ENCODE measurements around the gene MRPL55. TPM values are rescaled to one million over a fixed set of nuclear protein-coding genes. Genes with fewer than 3 reads are reported as not detected.

MRPL55 gene
- total RNA-seq, 3 donors from 2014 or later (not counting 1 experiment from before 2014, with no cell fraction given), result 50.0 to 70.6 (median 64.1) TPM

DNA sequence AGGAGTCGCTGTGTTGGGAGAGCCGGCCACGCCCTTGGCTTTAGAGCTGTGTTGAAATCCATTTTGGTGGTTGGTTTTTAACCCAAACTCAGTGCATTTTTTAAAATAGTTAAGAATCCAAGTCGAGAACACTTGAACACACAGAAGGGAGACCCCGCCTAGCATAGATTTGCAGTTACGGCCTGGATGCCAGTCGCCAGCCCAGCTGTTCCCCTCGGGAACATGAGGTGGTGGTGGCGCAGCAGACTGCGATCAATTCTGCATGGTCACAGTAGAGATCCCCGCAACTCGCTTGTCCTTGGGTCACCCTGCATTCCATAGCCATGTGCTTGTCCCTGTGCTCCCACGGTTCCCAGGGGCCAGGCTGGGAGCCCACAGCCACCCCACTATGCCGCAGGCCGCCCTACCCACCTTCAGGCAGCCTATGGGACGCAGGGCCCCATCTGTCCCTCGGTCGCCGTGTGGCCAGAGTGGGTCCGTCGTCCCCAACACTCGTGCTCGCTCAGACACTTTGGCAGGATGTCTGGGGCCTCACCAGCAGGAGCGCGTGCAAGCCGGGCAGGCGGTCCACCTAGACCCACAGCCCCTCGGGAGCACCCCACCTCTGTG, 10.7 kb downstream of the MRPL55 start:
- Histone ChIP-seq H3K4me3 (ENCODE audit: low read length) (no peak overlapping the region), H3K9me3 (ENCODE audit: control insufficient read depth, insufficient read depth, low read length) (peaks cover 13% of the 10 kb centered on the region), H3K27me3 (ENCODE audit: control insufficient read depth, insufficient read depth, low read length) (no peaks in the 10 kb centered on the region), H3K36me3 (ENCODE audit: control insufficient read depth, insufficient read depth, low read length) (peaks cover 39% of the 10 kb centered on the region), H3K4me1 (ENCODE audit: control insufficient read depth, insufficient read depth, low read length) (peaks cover 47% of the 10 kb centered on the region), H3K27ac (ENCODE audit: low read length) (no peak overlapping the region)
- Mint-ChIP-seq H3K27ac (peak overlapping the region; percentile 65 to 72), H3K4me1 (peaks cover 49 to 53% of the 10 kb centered on the region in 2 donors), H3K27me3 (ENCODE audit: low read depth in 2 of 2) (no peaks in the 10 kb centered on the region), H3K9me3 (peaks cover 3 to 8% of the 10 kb centered on the region in 2 donors), H3K36me3 (peaks cover 7% of the 10 kb centered on the region), H3K4me3 (peak overlapping the region; percentile 37)
- 95% methylated on average over 28 of the region's 28 CpGs for WGBS (ENCODE audit: insufficient coverage)
- ATAC-seq, result no peak
- no peak for DNase-seq
- intact Hi-C loops (cut with micrococcal nuclease), result no loop called here
- TF ChIP-seq, protein P1, sequence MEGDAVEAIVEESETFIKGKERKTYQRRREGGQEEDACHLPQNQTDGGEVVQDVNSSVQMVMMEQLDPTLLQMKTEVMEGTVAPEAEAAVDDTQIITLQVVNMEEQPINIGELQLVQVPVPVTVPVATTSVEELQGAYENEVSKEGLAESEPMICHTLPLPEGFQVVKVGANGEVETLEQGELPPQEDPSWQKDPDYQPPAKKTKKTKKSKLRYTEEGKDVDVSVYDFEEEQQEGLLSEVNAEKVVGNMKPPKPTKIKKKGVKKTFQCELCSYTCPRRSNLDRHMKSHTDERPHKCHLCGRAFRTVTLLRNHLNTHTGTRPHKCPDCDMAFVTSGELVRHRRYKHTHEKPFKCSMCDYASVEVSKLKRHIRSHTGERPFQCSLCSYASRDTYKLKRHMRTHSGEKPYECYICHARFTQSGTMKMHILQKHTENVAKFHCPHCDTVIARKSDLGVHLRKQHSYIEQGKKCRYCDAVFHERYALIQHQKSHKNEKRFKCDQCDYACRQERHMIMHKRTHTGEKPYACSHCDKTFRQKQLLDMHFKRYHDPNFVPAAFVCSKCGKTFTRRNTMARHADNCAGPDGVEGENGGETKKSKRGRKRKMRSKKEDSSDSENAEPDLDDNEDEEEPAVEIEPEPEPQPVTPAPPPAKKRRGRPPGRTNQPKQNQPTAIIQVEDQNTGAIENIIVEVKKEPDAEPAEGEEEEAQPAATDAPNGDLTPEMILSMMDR (IDR thresholded peaks at IDR 0.05), result no peak

- H3K27me3 Mint-ChIP-seq (ENCODE audit: low read depth in 2 of 2), result no peaks in the 10 kb centered on the region
- peaks cover 54% of the 10 kb centered on the region for H3K4me1 ChIP-seq (ENCODE audit: control insufficient read depth, insufficient read depth, low read length)
- 90% methylated on average over 33 of the region's 34 CpGs for WGBS (ENCODE audit: insufficient coverage)
Observed at GRCh38 chr1:228097333-228098081, 11.6 kb downstream of the MRPL55 start.

GRCh38 chr1:228096416-228097332, 12.4 kb downstream of the MRPL55 start:
- H3K4me3 Mint-ChIP-seq, result no peak overlapping the region
- H3K4me1 Mint-ChIP-seq, result peaks cover 54 to 59% of the 10 kb centered on the region in 2 donors
- WGBS (ENCODE audit: insufficient coverage), result 94% methylated on average over 11 of the region's 13 CpGs
- intact Hi-C loops (cut with micrococcal nuclease), result no loop called here
- peaks cover 3 to 8% of the 10 kb centered on the region in 2 donors for H3K9me3 Mint-ChIP-seq
- Histone ChIP-seq H3K27ac (ENCODE audit: low read length) (no peak overlapping the region), H3K4me3 (ENCODE audit: low read length) (no peak overlapping the region), H3K36me3 (ENCODE audit: control insufficient read depth, insufficient read depth, low read length) (peaks cover 39% of the 10 kb centered on the region), H3K4me1 (ENCODE audit: control insufficient read depth, insufficient read depth, low read length) (peaks cover 53% of the 10 kb centered on the region), H3K9me3 (ENCODE audit: control insufficient read depth, insufficient read depth, low read length) (peaks cover 13% of the 10 kb centered on the region), H3K27me3 (ENCODE audit: control insufficient read depth, insufficient read depth, low read length) (no peaks in the 10 kb centered on the region)
- peaks cover 7% of the 10 kb centered on the region for H3K36me3 Mint-ChIP-seq
- TF ChIP-seq, protein P1 (IDR thresholded peaks at IDR 0.05), result no peak
- H3K27me3 Mint-ChIP-seq (ENCODE audit: low read depth in 2 of 2), result no peaks in the 10 kb centered on the region
- peak in 1 of 2 donors; percentile 9 for DNase-seq
- peak overlapping the region; percentile 65 to 72 for H3K27ac Mint-ChIP-seq
- no peak for ATAC-seq

More at GRCh38 chr1:228097333-228098081, 11.6 kb downstream of the MRPL55 start:
- Mint-ChIP-seq H3K27ac (peak overlapping the region; percentile 65 to 72), H3K4me1 (peaks cover 48 to 50% of the 10 kb centered on the region in 2 donors), H3K4me3 (peak overlapping the region; percentile 37), H3K9me3 (peaks cover 3 to 8% of the 10 kb centered on the region in 2 donors), H3K36me3 (peaks cover 7% of the 10 kb centered on the region)
- intact Hi-C loops (cut with micrococcal nuclease), result no loop called here
- H3K4me3 ChIP-seq (ENCODE audit: low read length), result no peak overlapping the region
- H3K27ac ChIP-seq (ENCODE audit: low read length), result no peak overlapping the region
- H3K9me3 ChIP-seq (ENCODE audit: control insufficient read depth, insufficient read depth, low read length), result peaks cover 13% of the 10 kb centered on the region
- DNase-seq (peak in 1 of 2 donors; percentile 11), ATAC-seq (no peak)
- TF ChIP-seq, protein P1 (IDR thresholded peaks at IDR 0.05), result no peak
- no peaks in the 10 kb centered on the region for H3K27me3 ChIP-seq (ENCODE audit: control insufficient read depth, insufficient read depth, low read length)
- H3K36me3 ChIP-seq (ENCODE audit: control insufficient read depth, insufficient read depth, low read length), result peaks cover 39% of the 10 kb centered on the region

Data from natural killer cell (primary cell).